GM18870 (cell line): ENCODE measurements around the gene SUCNR1.
"Not testable (repeated sequence)": the region's sequence is repeated elsewhere in the genome, so short reads cannot be mapped to it uniquely, and the experiment has no call there.

ENCODE experiments used
- ATAC-seq: cut with Tn5 transposase; IDR thresholded peaks from one replicate; pipeline ENCODE4 v1.9.1; 2021; ENCODE audit warnings: moderate library complexity; ENCODE audit not compliant: unreplicated experiment

Gene SUCNR1

DNA sequence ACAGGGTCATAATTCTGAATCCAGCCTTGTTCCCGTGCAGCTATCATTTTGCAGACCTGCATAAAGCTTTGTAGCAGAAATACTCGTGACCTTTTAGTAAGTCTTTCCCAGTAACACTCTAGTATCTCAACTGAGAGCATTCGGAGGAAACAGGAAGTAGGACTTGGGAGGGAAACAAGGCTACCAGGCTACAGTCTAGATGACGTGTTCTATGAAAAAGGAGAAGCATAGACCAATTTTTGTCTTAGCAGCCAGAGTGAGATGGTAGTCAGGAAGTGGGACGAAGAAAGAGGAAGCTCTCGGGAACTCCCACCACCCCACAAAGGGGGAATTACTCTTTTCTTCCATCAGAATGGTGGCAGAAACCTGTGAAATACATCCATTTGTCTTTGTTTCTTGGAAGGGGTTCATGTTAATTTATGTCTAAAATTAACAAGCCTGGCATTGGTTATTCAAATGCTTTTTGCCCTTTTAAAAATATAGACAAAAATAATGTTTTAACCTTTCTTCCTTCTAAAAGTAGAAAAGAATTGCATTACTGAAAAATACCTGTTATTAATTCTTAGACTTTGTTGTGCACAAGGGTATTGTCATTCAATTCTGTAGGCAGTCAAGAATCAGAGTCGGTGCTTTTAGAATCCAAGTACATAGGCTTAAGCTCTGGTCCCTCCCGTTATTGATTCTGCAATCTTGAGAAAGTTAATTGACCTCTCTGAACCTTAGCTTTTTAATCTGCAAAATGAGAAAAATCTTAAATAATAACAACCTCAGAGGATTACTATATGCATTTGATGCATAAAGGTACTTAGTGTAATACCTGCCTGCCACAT, 1.6 kb upstream of the SUCNR1 start:
- ATAC-seq = peak; percentile 88

DNA sequence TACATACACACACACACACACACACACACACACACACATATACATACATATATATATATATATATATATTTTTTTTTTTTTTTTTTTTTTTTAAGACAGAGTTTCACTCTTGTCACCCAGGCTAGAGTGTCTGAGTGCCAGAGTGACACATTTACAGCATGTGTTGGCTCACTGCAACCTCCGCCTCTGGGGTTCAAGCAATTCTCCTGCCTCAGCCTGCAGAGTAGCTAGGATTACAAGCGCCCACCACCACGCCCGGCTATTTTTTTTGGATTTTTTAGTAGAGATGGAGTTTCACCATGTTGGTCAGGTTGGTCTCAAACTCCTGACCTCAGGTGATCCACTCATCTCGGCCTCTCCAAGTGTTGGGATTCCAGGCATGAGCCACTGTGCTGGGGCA, 636 bp downstream of the SUCNR1 start:
- ATAC-seq = not testable (repeated sequence)

GRCh38 chr3:151875759-151876158, 2.3 kb downstream of the SUCNR1 start:
- ATAC-seq = peak; percentile 68

GRCh38 chr3:151877269-151877668, 3.8 kb downstream of the SUCNR1 start:
- no peak for ATAC-seq

- ATAC-seq = no peak
These were observed 5.0 kb downstream of the SUCNR1 start for GRCh38 chr3:151878465-151878864.

DNA sequence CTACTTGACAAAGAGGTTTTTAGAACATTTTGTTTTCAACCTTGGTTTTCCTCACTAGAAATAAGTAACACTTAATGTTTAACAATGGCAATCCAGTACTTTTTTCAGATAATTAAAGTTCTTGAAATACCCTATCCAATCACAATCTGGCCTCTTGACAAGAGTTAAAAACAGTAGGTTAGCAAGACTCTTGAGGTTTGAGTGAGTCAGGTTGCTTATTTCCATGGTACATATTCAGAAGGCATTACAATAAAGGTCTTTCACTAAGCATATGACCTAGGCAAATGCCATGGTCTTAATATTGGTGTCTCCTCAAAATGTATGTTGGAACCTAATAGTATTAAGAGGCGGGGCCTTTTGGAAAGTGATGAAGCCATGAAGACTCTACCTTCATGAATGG, 5.6 kb downstream of the SUCNR1 start:
- no peak for ATAC-seq

- no peak for ATAC-seq
These were observed 6.4 kb downstream of the SUCNR1 start for GRCh38 chr3:151879679-151880415.

DNA sequence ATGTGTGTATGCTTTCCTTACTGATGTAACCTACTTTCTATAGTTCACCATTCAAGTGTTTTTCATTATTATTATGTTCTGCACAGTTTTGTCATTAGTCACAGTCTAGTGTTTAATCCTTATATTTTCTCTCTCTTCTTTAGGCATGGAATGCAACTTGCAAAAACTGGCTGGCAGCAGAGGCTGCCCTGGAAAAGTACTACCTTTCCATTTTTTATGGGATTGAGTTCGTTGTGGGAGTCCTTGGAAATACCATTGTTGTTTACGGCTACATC, 6.9 kb downstream of the SUCNR1 start:
- no peak for ATAC-seq

- no peak for ATAC-seq
These were observed 7.7 kb downstream of the SUCNR1 start for GRCh38 chr3:151881137-151881536.

DNA sequence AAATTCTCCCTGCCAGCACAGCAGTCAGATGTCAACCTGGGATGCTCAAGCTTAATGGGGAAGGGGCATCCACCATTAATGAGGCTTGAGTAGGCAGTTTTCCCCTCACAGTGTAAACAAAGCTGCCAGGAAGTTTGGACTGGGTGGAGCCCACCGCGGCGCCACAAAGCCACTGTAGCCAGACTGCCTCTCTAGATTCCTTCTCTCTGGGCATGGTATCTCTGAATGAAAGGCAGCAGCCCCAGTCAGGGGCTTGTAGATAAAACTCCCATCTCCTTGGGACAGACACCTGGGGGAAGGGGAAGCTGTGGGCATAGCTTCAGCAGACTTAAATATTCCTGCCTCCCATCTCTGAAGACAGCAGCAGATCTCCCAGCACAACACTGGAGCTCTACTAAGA, 12.0 kb downstream of the SUCNR1 start:
- not testable (repeated sequence) for ATAC-seq

DNA sequence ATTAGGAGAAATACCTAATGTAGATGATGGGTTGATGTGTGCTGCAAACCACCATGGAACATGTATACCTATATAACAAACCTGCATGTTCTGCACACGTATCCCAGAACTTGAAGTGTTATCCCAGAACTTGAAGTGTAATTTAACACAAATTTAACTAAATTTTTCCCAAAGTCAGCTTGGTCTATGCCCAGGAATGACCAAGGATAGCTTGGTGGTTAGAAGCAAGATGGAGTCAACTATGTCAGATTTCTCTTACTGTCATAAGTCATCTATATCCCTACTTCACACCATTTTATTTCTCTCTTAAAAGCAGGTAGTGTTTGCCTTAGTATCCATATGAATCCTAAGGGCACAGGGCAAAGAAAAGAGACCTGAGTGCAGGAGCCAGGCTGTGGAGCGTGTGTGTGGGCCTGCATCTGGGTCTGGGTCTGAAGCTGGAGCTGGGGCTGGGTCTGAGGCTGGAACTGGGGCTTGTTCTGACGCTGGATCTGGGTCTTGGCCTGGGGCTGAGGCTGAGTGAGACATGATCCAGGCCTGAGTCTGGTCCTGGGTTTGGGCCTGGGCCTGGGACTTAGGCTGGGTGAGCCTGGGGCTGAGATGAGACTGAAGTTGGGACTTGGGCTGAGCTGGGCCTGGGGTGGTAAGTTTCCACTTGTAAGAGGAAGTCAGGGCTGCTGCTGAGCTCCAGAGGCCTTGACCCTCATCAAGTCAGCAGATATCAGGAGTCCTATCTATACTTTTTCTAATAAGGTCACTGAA, 14.2 kb downstream of the SUCNR1 start:
- not testable (repeated sequence) for ATAC-seq

GRCh38 chr3:151890721-151891141, 17.3 kb downstream of the SUCNR1 start:
- ATAC-seq = peak; percentile 79

DNA sequence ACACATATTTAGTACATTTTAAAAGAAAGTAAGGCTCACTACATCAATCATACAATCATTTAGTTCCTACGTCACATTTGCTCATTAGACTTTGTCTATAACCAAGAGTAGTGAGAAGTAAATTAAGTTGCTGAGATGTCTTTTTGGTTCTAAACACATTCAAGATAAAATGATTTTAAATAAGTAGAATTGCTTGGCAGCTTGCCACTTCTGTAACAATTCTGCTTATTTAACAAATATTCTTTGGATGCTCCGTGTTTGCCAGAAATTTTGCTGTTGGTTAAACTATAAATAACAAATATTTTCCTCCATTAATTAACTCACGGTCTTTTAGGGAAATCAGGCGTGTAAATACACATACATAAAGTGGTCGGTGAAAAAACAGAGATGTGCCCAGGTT, 18.3 kb downstream of the SUCNR1 start:
- ATAC-seq = no peak

- no peak for ATAC-seq
These were observed 20.8 kb downstream of the SUCNR1 start for GRCh38 chr3:151894219-151894618.

GRCh38 chr3:151895478-151896241, 22.2 kb downstream of the SUCNR1 start:
- ATAC-seq = no peak

- no peak for ATAC-seq
These were observed 23.0 kb downstream of the SUCNR1 start for GRCh38 chr3:151896246-151897012.

- ATAC-seq = not testable (repeated sequence)
These were observed 24.7 kb downstream of the SUCNR1 start for GRCh38 chr3:151898121-151898520.

- not testable (repeated sequence) for ATAC-seq
These were observed 25.3 kb downstream of the SUCNR1 start for GRCh38 chr3:151898564-151899261.

GRCh38 chr3:151899996-151900395, 26.6 kb downstream of the SUCNR1 start:
- ATAC-seq = no peak

DNA sequence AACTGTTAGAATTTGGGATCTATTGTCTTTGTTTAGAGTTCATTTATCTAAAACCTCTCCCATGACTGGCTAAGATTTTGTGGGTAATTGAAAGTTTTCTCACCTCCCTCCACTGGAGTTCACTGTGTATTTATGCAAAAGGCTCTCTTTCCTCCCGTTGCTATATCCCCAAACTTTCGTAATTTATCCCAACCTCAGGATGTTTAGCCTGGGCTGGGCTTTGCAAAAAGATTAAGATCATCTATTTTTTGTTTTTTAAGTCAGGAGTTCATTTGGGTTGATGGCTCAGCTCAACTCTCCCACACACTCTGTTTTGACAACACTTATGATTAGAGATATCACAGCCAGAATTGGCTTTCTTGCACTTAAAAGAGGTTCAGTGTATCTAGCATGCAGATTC, 27.0 kb downstream of the SUCNR1 start:
- ATAC-seq = no peak
